Erythroblast (primary cell): ENCODE measurements around the gene RNF220.

Experiments used
- GATA1 ChIP-seq: IDR thresholded peaks from 2 replicates; pipeline ENCODE4 v1.6.1; 2011; ENCODE audit warnings: low read depth, mild to moderate bottlenecking, control low read depth, low read length, moderate library complexity
- POLR2A ChIP-seq: IDR thresholded peaks from 2 replicates; pipeline ENCODE4 v1.6.1; 2011; ENCODE audit warnings: mild to moderate bottlenecking, low read length

- TF ChIP-seq POLR2A: no peak
- TF ChIP-seq GATA1: no peak
These were observed 215.0 kb downstream of the RNF220 start for GRCh38 chr1:44620072-44620471.
